Stomach (tissue), 9 donors: ENCODE results near the gene KIDINS220. TPM values are rescaled to one million over a fixed set of nuclear protein-coding genes. Genes with fewer than 3 reads are reported as not detected.

Experiments used
- DNase-seq, 2 donors: peaks; one replicate each; pipeline versions ENCODE4 v3.0.0 to v3.0.0-alpha.2; 2013 to 2019
- H3K27ac ChIP-seq, 5 donors: fragments of 200-600 bp in 4 of 5; sonication (generic) in 4 of 5; one replicate each; pipeline ENCODE4 v1.5.1; 2013 to 2019; ENCODE audit warnings: mild to moderate bottlenecking in 1 of 5, moderate library complexity in 1 of 5
- H3K27me3 ChIP-seq, 3 donors: fragments of 200-600 bp; sonication (generic); one replicate each; pipeline ENCODE4 v1.5.1; 2017 to 2019; ENCODE audit warnings: mixed run types in 1 of 3
- H3K36me3 ChIP-seq, 4 donors: fragments of 200-600 bp; sonication (generic); 1 replicate in 3 of 4; 2 replicates in 1 of 4; pipeline ENCODE4 v1.5.1; 2016 to 2019
- H3K4me1 ChIP-seq, 4 donors: fragments of 200-600 bp; sonication (generic); one replicate each; pipeline ENCODE4 v1.5.1; 2016 to 2019
- H3K4me3 ChIP-seq, 4 donors: fragments of 200-600 bp; sonication (generic) in 3 of 4; one replicate each; pipeline ENCODE4 v1.5.1; 2016 to 2019; ENCODE audit warnings: mild to moderate bottlenecking in 1 of 4
- H3K9me3 ChIP-seq, 4 donors: fragments of 200-600 bp; sonication (generic); one replicate each; pipeline ENCODE4 v1.5.1; 2016 to 2019
- CTCF ChIP-seq, 7 experiments: fragments of 450-650 bp in 4 of 7; fragments of 200-600 bp in 3 of 7; sonication (generic) in 3 of 7; IDR thresholded peaks; one replicate each; pipeline ENCODE4 v1.5.1; 2016 to 2019; ENCODE audit warnings: antibody characterized with exemption in 7 of 7, control low read depth in 2 of 7, mild to moderate bottlenecking in 1 of 7
- EP300 ChIP-seq: sonication (generic); formaldehyde crosslinking; IDR thresholded peaks from one replicate; pipeline ENCODE4 v1.6.1; 2017; ENCODE audit warnings: antibody characterized with exemption
- POLR2A ChIP-seq, 4 donors: fragments of 450-650 bp; IDR thresholded peaks; one replicate each; pipeline ENCODE4 v1.6.1; 2016; ENCODE audit warnings: antibody characterized with exemption in 4 of 4, control low read depth in 2 of 4, mild to moderate bottlenecking in 1 of 4, moderate library complexity in 1 of 4
- POLR2AphosphoS5 ChIP-seq, 3 donors: sonication (generic); formaldehyde crosslinking; IDR thresholded peaks; one replicate each; pipeline ENCODE4 v1.6.1; 2016; ENCODE audit warnings: antibody characterized with exemption in 3 of 3
- WGBS, 5 donors: extraction: QIAGEN DNeasy Blood & Tissue Kit in 3 of 5; methylation state at CpG; one replicate each; pipeline versions ENCODE4 v1.1.5 to v1.1.7; 2013 to 2018; 5-methylcytosine and 5-hydroxymethylcytosine counted together
- intact Hi-C: fragments of 100-400 bp; cut with DNase I; formaldehyde crosslinking; loops from one replicate; pipeline ENCODE4 v1.15.1; 2023; ENCODE audit warnings: low total_unique reads
- polyA plus RNA-seq, 3 donors: library from polyadenylated mRNA; stranded (reverse); fragments of 200-250 nt; gene quantifications; one replicate each; pipeline ENCODE4 v1.2.3, GENCODE V29; 2013
- total RNA-seq, 5 donors: library from RNA; depleted of rRNA; stranded (reverse); fragments of >200 nt; gene quantifications; one replicate each; pipeline versions ENCODE4 v1.1.0 to v1.2.3, GENCODE V29; 2014 to 2016
- donor health status: healthy with polysubstance abuse.
- donor health status: Bipolar disorder and iron deficiency.
- donor health status: healthy.

KIDINS220 gene
- total and polyA plus RNA-seq, 8 donors = 3.8 to 160 (median 56.0) TPM

- 90 to 95% (median 94%) methylated on average over 8 of the region's 8 CpGs for WGBS, 5 donors
- Histone ChIP-seq H3K4me1 (no peaks in the 10 kb centered on the region), H3K27ac (no peak overlapping the region), H3K36me3 (peaks cover 35 to 99% (median 93%) of the 10 kb centered on the region in 4 donors), H3K9me3 (no peaks in the 10 kb centered on the region), H3K4me3 (no peak overlapping the region), H3K27me3 (no peaks in the 10 kb centered on the region)
- intact Hi-C loops = no loop called here
- TF ChIP-seq EP300 (no peak), POLR2A (IDR thresholded peaks at IDR 0.05) (no peak)
- DNase-seq = no peak
These were observed 42.2 kb downstream of the KIDINS220 start for GRCh38 chr2:8794923-8795825.

DNA sequence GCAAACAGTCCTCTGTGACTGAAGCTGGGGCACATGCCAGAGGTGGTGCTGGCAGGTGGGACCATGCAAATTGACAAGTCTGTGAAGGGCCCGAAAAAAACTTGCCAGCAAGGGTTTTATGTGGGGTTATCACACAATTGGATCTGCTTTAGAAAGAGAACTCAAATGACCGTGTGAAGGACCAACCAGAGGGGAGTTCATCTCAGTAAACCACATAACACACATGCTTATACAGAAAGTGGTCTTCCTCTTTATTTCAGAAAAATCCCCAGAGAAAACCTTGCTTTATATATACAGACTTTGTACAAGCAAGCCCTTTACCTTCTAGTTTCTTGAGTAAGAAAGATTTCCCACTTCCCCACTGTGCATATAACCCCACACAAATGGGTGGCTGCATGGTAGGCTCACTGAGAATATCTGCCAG, 46.7 kb downstream of the KIDINS220 start:
- no peak for DNase-seq
- intact Hi-C loops = no loop called here
- H3K4me1 ChIP-seq = no peaks in the 10 kb centered on the region
- TF ChIP-seq POLR2A (IDR thresholded peaks at IDR 0.05) = no peak
- no peak for TF ChIP-seq POLR2AphosphoS5 (IDR thresholded peaks at IDR 0.05)
- TF ChIP-seq CTCF (IDR thresholded peaks at IDR 0.05) = no peak
- TF ChIP-seq EP300 = no peak
- peaks cover 31 to 98% (median 94%) of the 10 kb centered on the region in 4 donors for H3K36me3 ChIP-seq
- no peaks in the 10 kb centered on the region for H3K27me3 ChIP-seq
- no peak overlapping the region for H3K4me3 ChIP-seq
- no peaks in the 10 kb centered on the region for H3K9me3 ChIP-seq
- 72 to 87% (median 77%) methylated on average over 2 of the region's 2 CpGs for WGBS, 5 donors
- H3K27ac ChIP-seq = no peak overlapping the region

- H3K4me3 ChIP-seq = no peak overlapping the region
- H3K27me3 ChIP-seq = no peaks in the 10 kb centered on the region
- no peak for DNase-seq
- TF ChIP-seq POLR2AphosphoS5 (IDR thresholded peaks at IDR 0.05) (no peak), EP300 (no peak), POLR2A (IDR thresholded peaks at IDR 0.05) (no peak), CTCF (IDR thresholded peaks at IDR 0.05) (no peak)
- peaks cover 34 to 85% (median 82%) of the 10 kb centered on the region in 4 donors for H3K36me3 ChIP-seq
- peaks cover 0 to 10% (median 3%) of the 10 kb centered on the region in 4 donors for H3K4me1 ChIP-seq
- intact Hi-C loops = no loop called here
- no peaks in the 10 kb centered on the region for H3K9me3 ChIP-seq
- 75 to 97% (median 84%) methylated on average over 5 of the region's 5 CpGs for WGBS, 5 donors
- no peak overlapping the region for H3K27ac ChIP-seq
These were observed 51.0 kb downstream of the KIDINS220 start for GRCh38 chr2:8786463-8786862.

DNA sequence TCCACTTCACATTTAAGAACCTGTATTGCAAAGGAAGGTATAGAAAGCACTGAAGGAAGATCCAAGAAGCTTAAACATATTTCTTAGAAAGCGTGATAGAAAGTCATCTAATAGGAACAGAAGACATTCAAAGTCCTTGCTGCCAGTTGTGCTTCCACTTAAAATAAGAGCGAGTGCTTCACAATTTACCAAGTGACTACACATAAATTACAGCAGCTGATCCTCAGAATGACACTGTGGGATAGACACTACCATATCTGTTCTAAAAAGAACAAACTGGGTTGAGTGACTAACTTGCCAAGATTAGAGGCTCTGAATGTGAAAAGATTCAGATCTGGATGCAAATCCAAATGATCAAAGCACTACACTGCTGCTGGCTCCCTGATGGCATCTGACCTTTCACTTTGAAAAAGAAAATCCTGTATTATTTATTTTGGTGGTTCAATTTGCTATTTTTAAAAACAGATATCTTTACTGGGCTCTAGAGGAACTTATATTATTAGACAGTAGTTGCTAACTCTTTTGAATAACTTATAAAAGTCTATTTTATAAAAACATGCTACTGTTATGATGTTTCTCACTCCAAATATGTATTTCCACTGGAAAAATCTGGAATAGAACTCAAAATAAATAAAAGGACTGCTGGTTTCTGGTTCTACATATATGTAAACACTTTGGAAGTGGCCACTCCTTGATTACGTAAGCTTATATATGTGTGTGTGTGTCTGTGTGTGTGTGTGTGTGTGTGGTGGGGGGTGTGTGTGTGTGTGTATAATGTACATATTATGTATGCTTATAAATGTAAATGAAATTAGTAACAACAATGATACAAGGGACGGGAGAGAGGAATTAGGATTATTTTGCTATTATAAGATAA, 57.4 kb downstream of the KIDINS220 start:
- DNase-seq = peak in 1 of 2 donors; percentile 18
- no peak for TF ChIP-seq POLR2AphosphoS5 (IDR thresholded peaks at IDR 0.05)
- TF ChIP-seq CTCF (IDR thresholded peaks at IDR 0.05) = no peak
- TF ChIP-seq EP300 = no peak
- TF ChIP-seq POLR2A (IDR thresholded peaks at IDR 0.05) = no peak
- WGBS, 5 donors = 90 to 93% (median 92%) methylated on average over 4 of the region's 4 CpGs
- no peaks in the 10 kb centered on the region for H3K9me3 ChIP-seq
- no peak overlapping the region for H3K4me3 ChIP-seq
- peaks cover 25 to 80% (median 73%) of the 10 kb centered on the region in 4 donors for H3K36me3 ChIP-seq
- H3K4me1 ChIP-seq = peaks cover 0 to 10% (median 3%) of the 10 kb centered on the region in 4 donors
- H3K27me3 ChIP-seq = no peaks in the 10 kb centered on the region
- no peak overlapping the region for H3K27ac ChIP-seq
- intact Hi-C loops = no loop called here
